Small intestine (tissue), 16 donors: Measurements from ENCODE around the gene GLUD2. TPM values are rescaled to one million over a fixed set of nuclear protein-coding genes. Genes with fewer than 3 reads are reported as not detected.
"Not testable (repeated sequence)": the region's sequence is repeated elsewhere in the genome, so short reads cannot be mapped to it uniquely, and the experiment has no call there.

Experiments used
- DNase-seq, 2 donors: peaks; one replicate each; pipeline versions ENCODE4 v3.0.0 to v3.0.0-alpha.2; 2013
- FAIRE-seq: peaks from 2 replicates; lab custom pipeline; 2012; peaks lifted over from hg19 to GRCh38; lab: Jason Lieb, UNC
- H3K27ac ChIP-seq, 3 donors: one replicate each; pipeline ENCODE4 v1.5.1; 2013; ENCODE audit warnings: low read length in 2 of 3, mild to moderate bottlenecking in 2 of 3, control low read depth in 1 of 3, inconsistent platforms in 1 of 3, low read depth in 1 of 3, moderate library complexity in 1 of 3
- H3K27me3 ChIP-seq, 3 donors: one replicate each; pipeline ENCODE4 v1.6.1; 2013; ENCODE audit warnings: low read length in 3 of 3, inconsistent platforms in 1 of 3; ENCODE audit not compliant: control insufficient read depth in 3 of 3, insufficient read depth in 3 of 3
- H3K36me3 ChIP-seq, 3 donors: one replicate each; pipeline ENCODE4 v1.6.1; 2013; ENCODE audit warnings: low read length in 3 of 3, inconsistent platforms in 1 of 3, low read depth in 1 of 3, mild to moderate bottlenecking in 1 of 3, moderate library complexity in 1 of 3; ENCODE audit not compliant: control insufficient read depth in 3 of 3, insufficient read depth in 2 of 3
- H3K4me1 ChIP-seq, 3 donors: one replicate each; pipeline ENCODE4 v1.6.1; 2013; ENCODE audit warnings: low read length in 2 of 3, inconsistent platforms in 1 of 3, low read depth in 1 of 3, mild to moderate bottlenecking in 1 of 3, moderate library complexity in 1 of 3; ENCODE audit not compliant: control insufficient read depth in 3 of 3, insufficient read depth in 2 of 3
- H3K4me3 ChIP-seq, 3 donors: one replicate each; pipeline ENCODE4 v1.5.1; 2013; ENCODE audit warnings: low read length in 3 of 3, control low read depth in 1 of 3, inconsistent platforms in 1 of 3, low read depth in 1 of 3, mild to moderate bottlenecking in 1 of 3, moderate library complexity in 1 of 3
- H3K9me3 ChIP-seq, 2 donors: one replicate each; pipeline ENCODE4 v1.6.1; 2013; ENCODE audit warnings: low read depth in 1 of 2, low read length in 1 of 2; ENCODE audit not compliant: control insufficient read depth in 2 of 2, insufficient read depth in 1 of 2
- WGBS, 3 donors: extraction: QIAGEN DNeasy Blood & Tissue Kit; methylation state at CpG; one replicate each; pipeline ENCODE4 v1.1.7; 2013; 5-methylcytosine and 5-hydroxymethylcytosine counted together
- long read RNA-seq, 10 donors: transcript quantifications; one replicate each; lab custom pipeline, GENCODE V29; 2026
- polyA plus RNA-seq, 4 donors: library from polyadenylated mRNA; stranded (reverse) in 3 of 4; unstranded in 1 of 4; fragments of 200-250 nt in 3 of 4; fragments of 120-200 nt in 1 of 4; gene quantifications; one replicate each; pipeline versions ENCODE4 v1.2.1 to v1.2.3, GENCODE V29; 2013
- donor health status: healthy with polysubstance abuse.
- donor health status: control.
- donor health status: control.
- donor health status: Bipolar disorder and iron deficiency.
- donor health status: healthy.

GLUD2 gene
- 1 to 10 TPM in 1 of 4 donors, under 1 TPM in 3; 0.27 to 2.9 (median 0.46) TPM for polyA plus RNA-seq
- long read RNA-seq, donor 1, transcript GLUD2-201 (1 exons, 2,493 nt): major isoform, 10 of 10 reads
- long read RNA-seq, donor 1, partial matches to known transcripts: 0 of 10 reads
- long read RNA-seq, donor 1, other reads (novel, unspliced or antisense): 0 of 10 reads
- long read RNA-seq, donor 2, partial matches to known transcripts: 0 of 1 reads
- long read RNA-seq, donor 2, other reads (novel, unspliced or antisense): 0 of 1 reads
- long read RNA-seq, donor 3, partial matches to known transcripts: 0 of 1 reads
- long read RNA-seq, donor 3, other reads (novel, unspliced or antisense): 0 of 1 reads
- long read RNA-seq, donor 4: 0 reads
- long read RNA-seq, donor 5, partial matches to known transcripts: 0 of 1 reads
- long read RNA-seq, donor 5, other reads (novel, unspliced or antisense): 0 of 1 reads
- long read RNA-seq, donor 6, partial matches to known transcripts: 0 of 3 reads
- long read RNA-seq, donor 6, other reads (novel, unspliced or antisense): 0 of 3 reads
- long read RNA-seq, donor 7, partial matches to known transcripts: 0 of 1 reads
- long read RNA-seq, donor 7, other reads (novel, unspliced or antisense): 0 of 1 reads
- long read RNA-seq, donor 8: 0 reads
- long read RNA-seq, donor 9, partial matches to known transcripts: 0 of 1 reads
- long read RNA-seq, donor 9, other reads (novel, unspliced or antisense): 0 of 1 reads
- long read RNA-seq, donor 10, partial matches to known transcripts: 0 of 1 reads
- long read RNA-seq, donor 10, other reads (novel, unspliced or antisense): 0 of 1 reads

- 14 to 70% (median 36%) methylated on average over 35 to 82 of the region's 82 CpGs for WGBS, 3 donors
- not testable (repeated sequence) for H3K27me3 ChIP-seq, H3K27ac ChIP-seq, FAIRE-seq, H3K4me1 ChIP-seq, H3K9me3 ChIP-seq, H3K36me3 ChIP-seq
- DNase-seq: peak in 1 of 2 donors; percentile 49
- peak within 1 kb of the TSS in 1 of 3 donors; percentile 25 for H3K4me3 ChIP-seq
Observed at GRCh38 chrX:121047441-121048419, at the start of gene GLUD2. TSS of gene GLUD2 (plus strand) at chrX:121047610. CDS start at chrX:121047685, 75 bp downstream.

- no peaks in the 10 kb centered on the region for H3K27me3 ChIP-seq
- H3K4me3 ChIP-seq: no peak overlapping the region
- peak; percentile 26 for FAIRE-seq
- H3K27ac ChIP-seq: no peak overlapping the region
- H3K9me3 ChIP-seq: no peaks in the 10 kb centered on the region
- DNase-seq: no peak
- 80 to 86% (median 84%) methylated on average over 3 of the region's 3 CpGs for WGBS, 3 donors
- no peaks in the 10 kb centered on the region for H3K36me3 ChIP-seq
- no peaks in the 10 kb centered on the region for H3K4me1 ChIP-seq
Observed at GRCh38 chrX:120999413-120999812, 48.0 kb upstream of the GLUD2 start.

GRCh38 chrX:121000589-121000988 lies 46.8 kb upstream of the GLUD2 start:
- FAIRE-seq: no peak
- H3K27ac ChIP-seq: no peak overlapping the region
- H3K4me1 ChIP-seq: no peaks in the 10 kb centered on the region
- 28 to 47% (median 45%) methylated on average over 4 of the region's 4 CpGs for WGBS, 3 donors
- no peaks in the 10 kb centered on the region for H3K36me3 ChIP-seq
- H3K9me3 ChIP-seq: no peaks in the 10 kb centered on the region
- peak in 1 of 2 donors; percentile 11 for DNase-seq
- H3K27me3 ChIP-seq: no peaks in the 10 kb centered on the region
- H3K4me3 ChIP-seq: no peak overlapping the region

- DNase-seq (peak in 1 of 2 donors; percentile 24), FAIRE-seq (no peak)
- WGBS, 3 donors: 44 to 78% (median 76%) methylated on average over 1 of the region's 1 CpG
- no peaks in the 10 kb centered on the region for H3K27me3 ChIP-seq
- H3K4me3 ChIP-seq: no peak overlapping the region
- no peaks in the 10 kb centered on the region for H3K36me3 ChIP-seq
- H3K27ac ChIP-seq: no peak overlapping the region
- H3K9me3 ChIP-seq: no peaks in the 10 kb centered on the region
- H3K4me1 ChIP-seq: no peaks in the 10 kb centered on the region
Observed at GRCh38 chrX:121008920-121009319, 38.5 kb upstream of the GLUD2 start.

GRCh38 chrX:121009764-121010163 lies 37.6 kb upstream of the GLUD2 start:
- DNase-seq: no peak
- H3K9me3 ChIP-seq: peaks cover 0 to 2% of the 10 kb centered on the region in 2 donors
- H3K36me3 ChIP-seq: no peaks in the 10 kb centered on the region
- no peak overlapping the region for H3K4me3 ChIP-seq
- 17 to 56% (median 40%) methylated on average over 3 of the region's 3 CpGs for WGBS, 3 donors
- FAIRE-seq: no peak
- H3K27ac ChIP-seq: no peak overlapping the region
- no peaks in the 10 kb centered on the region for H3K27me3 ChIP-seq
- no peaks in the 10 kb centered on the region for H3K4me1 ChIP-seq

GRCh38 chrX:121010218-121010617 lies 37.2 kb upstream of the GLUD2 start:
- no peak overlapping the region for H3K27ac ChIP-seq
- 36 to 63% (median 47%) methylated on average over 4 of the region's 4 CpGs for WGBS, 3 donors
- no peak for DNase-seq

GRCh38 chrX:121011254-121011653 lies 36.2 kb upstream of the GLUD2 start:
- Histone ChIP-seq H3K36me3 (no peaks in the 10 kb centered on the region), H3K4me1 (no peaks in the 10 kb centered on the region), H3K9me3 (peaks cover 0 to 3% of the 10 kb centered on the region in 2 donors), H3K27ac (no peak overlapping the region), H3K27me3 (no peaks in the 10 kb centered on the region), H3K4me3 (no peak overlapping the region)
- DNase-seq: no peak
- 30 to 72% (median 62%) methylated on average over 7 of the region's 7 CpGs for WGBS, 3 donors
- FAIRE-seq: no peak

More at GRCh38 chrX:121010218-121010617, 37.2 kb upstream of the GLUD2 start:
- Histone ChIP-seq H3K4me3 (no peak overlapping the region), H3K4me1 (no peaks in the 10 kb centered on the region), H3K9me3 (peaks cover 0 to 3% of the 10 kb centered on the region in 2 donors), H3K36me3 (no peaks in the 10 kb centered on the region), H3K27me3 (no peaks in the 10 kb centered on the region)
- no peak for FAIRE-seq
